CD4-positive, alpha-beta T cell treated with Interleukin-17A for 4 hours (primary cell): ENCODE measurements around the gene HEXB.
A peak's percentile ranks its signal among the peaks of the same experiment; 100 is the strongest.
"Not testable (repeated sequence)": the region's sequence is repeated elsewhere in the genome, so short reads cannot be mapped to it uniquely, and the experiment has no call there.

ENCODE experiments used
- DNase-seq: peaks from one replicate; pipeline ENCODE4 v3.0.0-alpha.2; 2020; ENCODE audit warnings: mixed read lengths

HEXB gene

GRCh38 chr5:74660140-74660539, 24.9 kb upstream of the HEXB start:
- no peak for DNase-seq

- no peak for DNase-seq
Observed at GRCh38 chr5:74660873-74661272, 24.2 kb upstream of the HEXB start.

- no peak for DNase-seq
Observed at GRCh38 chr5:74664551-74664950, 20.5 kb upstream of the HEXB start.

GRCh38 chr5:74665273-74665672, 19.8 kb upstream of the HEXB start:
- DNase-seq, result no peak

- DNase-seq, result no peak
Observed at GRCh38 chr5:74665816-74666215, 19.2 kb upstream of the HEXB start.

GRCh38 chr5:74667396-74667795, 17.6 kb upstream of the HEXB start:
- DNase-seq, result no peak

- DNase-seq, result no peak
Observed at GRCh38 chr5:74669821-74670220, 15.2 kb upstream of the HEXB start.

- DNase-seq, result no peak
Observed at GRCh38 chr5:74670396-74671038, 14.5 kb upstream of the HEXB start.

GRCh38 chr5:74672215-74672877, 12.7 kb upstream of the HEXB start:
- DNase-seq, result no peak

- no peak for DNase-seq
Observed at GRCh38 chr5:74673011-74673790, 11.8 kb upstream of the HEXB start.

GRCh38 chr5:74676466-74676865, 8.6 kb upstream of the HEXB start:
- not testable (repeated sequence) for DNase-seq

- not testable (repeated sequence) for DNase-seq
Observed at GRCh38 chr5:74678123-74678522, 6.9 kb upstream of the HEXB start.

GRCh38 chr5:74679300-74679699, 5.7 kb upstream of the HEXB start:
- not testable (repeated sequence) for DNase-seq

- DNase-seq, result no peak
Observed at GRCh38 chr5:74679966-74680365, 5.1 kb upstream of the HEXB start.

- peak; percentile 19 for DNase-seq
Observed at GRCh38 chr5:74685979-74686631, 1.1 kb downstream of the HEXB start.

GRCh38 chr5:74686962-74687751, 2.1 kb downstream of the HEXB start:
- DNase-seq, result no peak

GRCh38 chr5:74693191-74693590, 8.2 kb downstream of the HEXB start:
- no peak for DNase-seq

GRCh38 chr5:74717596-74717995, 32.6 kb downstream of the HEXB start:
- no peak for DNase-seq

GRCh38 chr5:74722271-74722670, 37.2 kb downstream of the HEXB start:
- no peak for DNase-seq

- no peak for DNase-seq
Observed at GRCh38 chr5:74725331-74725730, 40.3 kb downstream of the HEXB start.

- no peak for DNase-seq
Observed at GRCh38 chr5:74736759-74737158, 51.7 kb downstream of the HEXB start.

GRCh38 chr5:74738406-74738805, 53.4 kb downstream of the HEXB start:
- no peak for DNase-seq

- DNase-seq, result not testable (repeated sequence)
Observed at GRCh38 chr5:74748742-74749141, 63.7 kb downstream of the HEXB start.
